Stimulated activated CD4-positive, alpha-beta T cell treated with anti-CD3 and anti-CD28 coated beads, Interleukin-1b, Interleukin-23, amount 100 ng/mL, for 24 hours (primary cell): ENCODE measurements around the gene FOXD4L1.
"Not testable (repeated sequence)": the region's sequence is repeated elsewhere in the genome, so short reads cannot be mapped to it uniquely, and the experiment has no call there.

Experiments
- DNase-seq, 4 experiments: peaks; one replicate each; pipeline ENCODE4 v3.0.0-alpha.2; 2020; ENCODE audit warnings: low read depth in 4 of 4, low spot score in 1 of 4

FOXD4L1 gene

GRCh38 chr2:113498365-113498764, at the start of gene FOXD4L1:
Gene FOXD4L1, plus strand, starts transcription at chr2:113498665. Its CDS starts 592 bp downstream, at chr2:113499257.
- DNase-seq = not testable (repeated sequence)

- not testable (repeated sequence) for DNase-seq
Measured at GRCh38 chr2:113465770-113466169, 32.7 kb upstream of the FOXD4L1 start.

- not testable (repeated sequence) for DNase-seq
Measured at GRCh38 chr2:113476688-113477368, 21.6 kb upstream of the FOXD4L1 start.

GRCh38 chr2:113496527-113496926, 1.9 kb upstream of the FOXD4L1 start:
- DNase-seq = not testable (repeated sequence)

GRCh38 chr2:113499019-113499885, 787 bp downstream of the FOXD4L1 start:
- DNase-seq = not testable (repeated sequence)

GRCh38 chr2:113499886-113500722, 1.6 kb downstream of the FOXD4L1 start:
- DNase-seq = not testable (repeated sequence)

- DNase-seq = not testable (repeated sequence)
Measured at GRCh38 chr2:113500723-113501038, 2.2 kb downstream of the FOXD4L1 start.

GRCh38 chr2:113502216-113503093, 4.0 kb downstream of the FOXD4L1 start:
- DNase-seq = not testable (repeated sequence)

- DNase-seq = peak in 1 of 4 experiments; percentile 21
Measured at GRCh38 chr2:113503094-113504042, 4.9 kb downstream of the FOXD4L1 start.

- not testable (repeated sequence) for DNase-seq
Measured at GRCh38 chr2:113504081-113504480, 5.6 kb downstream of the FOXD4L1 start.

GRCh38 chr2:113507394-113508140, 9.1 kb downstream of the FOXD4L1 start:
- not testable (repeated sequence) for DNase-seq

GRCh38 chr2:113508187-113508586, 9.7 kb downstream of the FOXD4L1 start:
- DNase-seq = not testable (repeated sequence)

- not testable (repeated sequence) for DNase-seq
Measured at GRCh38 chr2:113510913-113511312, 12.4 kb downstream of the FOXD4L1 start.

- DNase-seq = not testable (repeated sequence)
Measured at GRCh38 chr2:113511859-113512258, 13.4 kb downstream of the FOXD4L1 start.

GRCh38 chr2:113515457-113515856, 17.0 kb downstream of the FOXD4L1 start:
- not testable (repeated sequence) for DNase-seq

- DNase-seq = not testable (repeated sequence)
Measured at GRCh38 chr2:113515995-113516394, 17.5 kb downstream of the FOXD4L1 start.

GRCh38 chr2:113517025-113517424, 18.6 kb downstream of the FOXD4L1 start:
- DNase-seq = not testable (repeated sequence)

- not testable (repeated sequence) for DNase-seq
Measured at GRCh38 chr2:113520837-113521236, 22.4 kb downstream of the FOXD4L1 start.
